ENCODE results near the gene CRISP1.

Gene CRISP1

GRCh38 chr6:49868951-49869529 lies 2.7 kb upstream of the CRISP1 start:
- DNase-seq (ENCODE audit: low spot score in 2 of 2) (no peak), ATAC-seq (ENCODE audit: low read depth) (no peak)
- Mint-ChIP-seq H3K4me1 (no peaks in the 10 kb centered on the region), H3K27me3 (no peaks in the 10 kb centered on the region), H3K36me3 (no peaks in the 10 kb centered on the region), H3K4me3 (no peak overlapping the region), H3K9me3 (peaks cover 8% of the 10 kb centered on the region), H3K27ac (no peak overlapping the region)

- DNase-seq (ENCODE audit: low spot score in 2 of 2) (no peak), ATAC-seq (ENCODE audit: low read depth) (no peak)
- peaks cover 2% of the 10 kb centered on the region for H3K9me3 Mint-ChIP-seq
- H3K4me3 Mint-ChIP-seq: no peak overlapping the region
- H3K36me3 Mint-ChIP-seq: no peaks in the 10 kb centered on the region
- no peaks in the 10 kb centered on the region for H3K4me1 Mint-ChIP-seq
- H3K27ac Mint-ChIP-seq: no peak overlapping the region
- H3K27me3 Mint-ChIP-seq: no peaks in the 10 kb centered on the region
Observed at GRCh38 chr6:49856282-49856681, 10.1 kb downstream of the CRISP1 start.

GRCh38 chr6:49855221-49855620 lies 11.1 kb downstream of the CRISP1 start:
- ATAC-seq (ENCODE audit: low read depth): no peak
- H3K27ac Mint-ChIP-seq: no peak overlapping the region
- no peaks in the 10 kb centered on the region for H3K27me3 Mint-ChIP-seq
- H3K36me3 Mint-ChIP-seq: no peaks in the 10 kb centered on the region
- H3K4me3 Mint-ChIP-seq: no peak overlapping the region
- H3K9me3 Mint-ChIP-seq: peaks cover 2% of the 10 kb centered on the region
- DNase-seq (ENCODE audit: low spot score in 2 of 2): no peak
- H3K4me1 Mint-ChIP-seq: no peaks in the 10 kb centered on the region

DNA sequence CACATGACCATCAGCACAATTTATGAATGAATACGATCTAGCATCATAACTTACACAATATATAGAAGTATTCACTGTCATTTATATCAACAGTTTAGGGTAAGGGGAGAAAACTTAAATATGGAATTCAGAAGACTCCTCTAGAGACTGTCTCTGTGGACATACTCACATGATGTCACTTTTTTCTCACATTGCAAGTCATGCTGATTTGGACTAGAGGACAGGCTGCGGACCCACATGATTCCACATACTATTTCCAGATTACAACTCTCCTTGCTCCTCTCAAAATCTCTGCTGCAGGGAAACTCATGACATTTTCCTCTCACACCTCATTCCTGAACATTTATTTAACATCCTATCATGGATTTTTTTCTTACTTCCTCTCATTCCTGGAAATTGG lies 13.4 kb downstream of the CRISP1 start:
- no peak for DNase-seq (ENCODE audit: low spot score in 2 of 2)
- H3K4me3 Mint-ChIP-seq: no peak overlapping the region
- no peaks in the 10 kb centered on the region for H3K27me3 Mint-ChIP-seq
- H3K36me3 Mint-ChIP-seq: no peaks in the 10 kb centered on the region
- no peak for ATAC-seq (ENCODE audit: low read depth)
- no peak overlapping the region for H3K27ac Mint-ChIP-seq
- H3K4me1 Mint-ChIP-seq: no peaks in the 10 kb centered on the region
- H3K9me3 Mint-ChIP-seq: no peaks in the 10 kb centered on the region

- H3K4me1 Mint-ChIP-seq: no peaks in the 10 kb centered on the region
- ATAC-seq (ENCODE audit: low read depth) (no peak), DNase-seq (ENCODE audit: low spot score in 2 of 2) (peak in 1 of 2 donors; percentile 0)
Observed at GRCh38 chr6:49849213-49849907, 17.0 kb downstream of the CRISP1 start.

GRCh38 chr6:49847673-49848072 lies 18.7 kb downstream of the CRISP1 start:
- H3K27me3 Mint-ChIP-seq: no peaks in the 10 kb centered on the region
- H3K36me3 Mint-ChIP-seq: no peaks in the 10 kb centered on the region
- no peak for ATAC-seq (ENCODE audit: low read depth)

More at GRCh38 chr6:49849213-49849907, 17.0 kb downstream of the CRISP1 start:
- no peak overlapping the region for H3K27ac Mint-ChIP-seq
- no peaks in the 10 kb centered on the region for H3K27me3 Mint-ChIP-seq
- no peaks in the 10 kb centered on the region for H3K36me3 Mint-ChIP-seq
- H3K9me3 Mint-ChIP-seq: no peaks in the 10 kb centered on the region
- H3K4me3 Mint-ChIP-seq: no peak overlapping the region

GRCh38 chr6:49847014-49847413 lies 19.3 kb downstream of the CRISP1 start:
- ATAC-seq (ENCODE audit: low read depth) (no peak), DNase-seq (ENCODE audit: low spot score in 2 of 2) (no peak)
- no peaks in the 10 kb centered on the region for H3K36me3 Mint-ChIP-seq
- no peak overlapping the region for H3K4me3 Mint-ChIP-seq
- no peak overlapping the region for H3K27ac Mint-ChIP-seq
- H3K9me3 Mint-ChIP-seq: peaks cover 3% of the 10 kb centered on the region
- no peaks in the 10 kb centered on the region for H3K27me3 Mint-ChIP-seq
- H3K4me1 Mint-ChIP-seq: no peaks in the 10 kb centered on the region

More at GRCh38 chr6:49847673-49848072, 18.7 kb downstream of the CRISP1 start:
- Mint-ChIP-seq H3K4me1 (no peaks in the 10 kb centered on the region), H3K9me3 (peaks cover 3% of the 10 kb centered on the region), H3K27ac (no peak overlapping the region), H3K4me3 (no peak overlapping the region)
- DNase-seq (ENCODE audit: low spot score in 2 of 2): no peak

DNA sequence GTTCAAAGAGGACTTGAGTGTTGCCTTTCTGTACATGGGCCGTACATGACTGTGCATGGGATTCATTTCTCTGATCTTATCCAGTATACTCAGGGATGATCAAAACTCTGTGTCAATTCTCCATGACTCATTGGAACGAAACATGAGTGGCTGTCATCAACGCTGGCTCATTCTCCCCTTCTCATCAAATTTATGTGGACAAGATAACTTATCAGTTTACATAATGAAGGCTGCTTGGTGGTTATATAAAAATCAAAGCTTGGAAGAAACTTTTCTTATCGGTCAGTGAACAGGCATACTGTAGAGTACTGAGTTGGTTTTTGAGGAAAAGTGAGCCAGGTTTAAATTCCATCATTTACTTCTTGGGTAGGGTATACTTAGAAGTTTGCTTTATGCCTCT lies 24.9 kb downstream of the CRISP1 start:
- no peak overlapping the region for H3K27ac Mint-ChIP-seq
- peaks cover 3% of the 10 kb centered on the region for H3K9me3 Mint-ChIP-seq
- no peaks in the 10 kb centered on the region for H3K36me3 Mint-ChIP-seq
- DNase-seq (ENCODE audit: low spot score in 2 of 2) (no peak), ATAC-seq (ENCODE audit: low read depth) (no peak)
- no peaks in the 10 kb centered on the region for H3K27me3 Mint-ChIP-seq
- no peak overlapping the region for H3K4me3 Mint-ChIP-seq
- no peaks in the 10 kb centered on the region for H3K4me1 Mint-ChIP-seq

DNA sequence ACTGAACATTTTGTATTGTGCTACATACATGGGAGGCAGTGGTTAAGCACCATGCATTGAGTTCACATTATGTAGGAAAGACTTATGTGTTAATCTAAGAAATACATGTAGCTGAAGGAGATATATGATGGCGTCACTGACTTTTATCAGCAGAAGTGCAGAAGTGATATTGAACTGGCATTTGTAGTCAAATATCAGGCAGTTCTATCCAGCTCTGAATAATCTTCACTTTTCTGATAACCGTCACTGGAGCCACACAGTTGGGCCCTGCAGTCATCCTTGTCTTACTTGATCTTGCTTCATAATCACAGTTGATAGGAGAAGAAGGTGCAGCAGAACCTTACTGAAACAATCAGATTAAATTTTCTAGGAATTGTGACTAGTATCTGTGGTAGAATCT lies 26.4 kb downstream of the CRISP1 start:
- H3K9me3 Mint-ChIP-seq: peaks cover 3% of the 10 kb centered on the region

DNA sequence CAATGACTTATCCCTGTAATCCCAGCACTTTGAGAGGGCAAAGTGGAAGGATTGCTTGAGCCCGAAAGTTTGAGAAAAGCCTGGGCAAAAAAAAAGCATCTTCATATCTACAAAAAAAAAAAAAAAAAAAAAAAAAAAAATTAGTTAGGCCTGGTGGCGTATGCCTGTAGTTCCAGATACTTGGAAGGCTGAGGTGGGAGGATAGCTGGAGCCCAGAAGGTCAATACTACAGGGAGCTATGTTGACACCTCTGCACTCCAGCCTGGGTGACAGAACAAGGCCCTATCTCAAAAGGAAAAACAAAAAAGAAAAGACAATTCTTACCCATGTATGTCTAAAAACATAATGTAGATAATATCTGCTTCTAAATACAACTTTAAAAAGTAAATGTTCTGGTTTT lies 27.2 kb downstream of the CRISP1 start:
- Mint-ChIP-seq H3K27ac (no peak overlapping the region), H3K9me3 (peaks cover 3% of the 10 kb centered on the region), H3K36me3 (no peaks in the 10 kb centered on the region), H3K4me3 (no peak overlapping the region), H3K4me1 (no peaks in the 10 kb centered on the region), H3K27me3 (no peaks in the 10 kb centered on the region)
- ATAC-seq (ENCODE audit: low read depth): no peak
- no peak for DNase-seq (ENCODE audit: low spot score in 2 of 2)

More for the DNA sequence above, 26.4 kb downstream of the CRISP1 start:
- H3K36me3 Mint-ChIP-seq: no peaks in the 10 kb centered on the region
- no peak overlapping the region for H3K27ac Mint-ChIP-seq
- H3K4me1 Mint-ChIP-seq: no peaks in the 10 kb centered on the region
- no peak overlapping the region for H3K4me3 Mint-ChIP-seq
- DNase-seq (ENCODE audit: low spot score in 2 of 2) (no peak), ATAC-seq (ENCODE audit: low read depth) (no peak)
- H3K27me3 Mint-ChIP-seq: no peaks in the 10 kb centered on the region

- Mint-ChIP-seq H3K36me3 (no peaks in the 10 kb centered on the region), H3K9me3 (peaks cover 2% of the 10 kb centered on the region), H3K4me1 (no peaks in the 10 kb centered on the region), H3K4me3 (no peak overlapping the region), H3K27me3 (no peaks in the 10 kb centered on the region), H3K27ac (no peak overlapping the region)
- ATAC-seq (ENCODE audit: low read depth) (no peak), DNase-seq (ENCODE audit: low spot score in 2 of 2) (no peak)
Observed at GRCh38 chr6:49835140-49835539, 31.2 kb downstream of the CRISP1 start.

- Mint-ChIP-seq H3K36me3 (no peaks in the 10 kb centered on the region), H3K27ac (no peak overlapping the region), H3K4me1 (no peaks in the 10 kb centered on the region), H3K27me3 (no peaks in the 10 kb centered on the region), H3K4me3 (no peak overlapping the region), H3K9me3 (peaks cover 3% of the 10 kb centered on the region)
- no peak for DNase-seq (ENCODE audit: low spot score in 2 of 2)
- ATAC-seq (ENCODE audit: low read depth): no peak
Observed at GRCh38 chr6:49833386-49833785, 32.9 kb downstream of the CRISP1 start.

- DNase-seq (ENCODE audit: low spot score in 2 of 2) (no peak), ATAC-seq (ENCODE audit: low read depth) (no peak)
- Mint-ChIP-seq H3K4me3 (no peak overlapping the region), H3K27me3 (no peaks in the 10 kb centered on the region), H3K27ac (no peak overlapping the region), H3K36me3 (no peaks in the 10 kb centered on the region), H3K4me1 (no peaks in the 10 kb centered on the region), H3K9me3 (peaks cover 3% of the 10 kb centered on the region)
Observed at GRCh38 chr6:49826743-49827406, 39.5 kb downstream of the CRISP1 start.

- H3K36me3 Mint-ChIP-seq: no peaks in the 10 kb centered on the region
- H3K9me3 Mint-ChIP-seq: peaks cover 10% of the 10 kb centered on the region
- H3K27me3 Mint-ChIP-seq: no peaks in the 10 kb centered on the region
- no peak for ATAC-seq (ENCODE audit: low read depth)
- H3K27ac Mint-ChIP-seq: no peak overlapping the region
- no peaks in the 10 kb centered on the region for H3K4me1 Mint-ChIP-seq
- no peak overlapping the region for H3K4me3 Mint-ChIP-seq
- no peak for DNase-seq (ENCODE audit: low spot score in 2 of 2)
Observed at GRCh38 chr6:49815166-49815565, 51.2 kb downstream of the CRISP1 start.
